GM12865 (cell line): ENCODE results near the gene WDR55.
"Not testable (repeated sequence)": the region's sequence is repeated elsewhere in the genome, so short reads cannot be mapped to it uniquely, and the experiment has no call there.

Experiments
- DNase-seq: peaks from one replicate; pipeline ENCODE4 v3.0.0; 2010; ENCODE audit warnings: low read depth
- H3K4me3 ChIP-seq: 2 replicates; pipeline ENCODE4 v1.5.1; 2011; ENCODE audit warnings: mild to moderate bottlenecking, low read depth, low read length, control low read depth
- CTCF ChIP-seq: IDR thresholded peaks from 2 replicates; pipeline ENCODE4 v1.5.1; 2011; ENCODE audit warnings: low read length, control low read depth, low read depth, inconsistent platforms; ENCODE audit not compliant: insufficient read depth; ENCODE audit errors: missing control alignments

Gene WDR55

GRCh38 chr5:140664030-140664358 lies 710 bp upstream of the WDR55 start:
- no peak for DNase-seq
- no peak for TF ChIP-seq CTCF
- H3K4me3 ChIP-seq: peak overlapping the region; percentile 82

- not testable (repeated sequence) for DNase-seq, H3K4me3 ChIP-seq
Measured at GRCh38 chr5:140671035-140671434, 6.3 kb downstream of the WDR55 start.

- TF ChIP-seq CTCF: no peak
- no peak for DNase-seq
- H3K4me3 ChIP-seq: no peak overlapping the region
Measured at GRCh38 chr5:140671472-140672125, 6.9 kb downstream of the WDR55 start.

GRCh38 chr5:140672455-140673186 lies 7.9 kb downstream of the WDR55 start:
- TF ChIP-seq CTCF: no peak
- DNase-seq: no peak
- H3K4me3 ChIP-seq: no peak overlapping the region

- TF ChIP-seq CTCF: no peak
- DNase-seq: no peak
- no peak within 1 kb of the TSS for H3K4me3 ChIP-seq
Measured at GRCh38 chr5:140673187-140673976, 8.7 kb downstream of the WDR55 start, which contains the start of gene DND1. DND1 (minus strand) TSS chr5:140673576; CDS start chr5:140673542, 34 bp downstream.

- TF ChIP-seq CTCF: no peak
Measured at GRCh38 chr5:140674211-140674610, 9.5 kb downstream of the WDR55 start.

GRCh38 chr5:140674629-140675028 lies 9.9 kb downstream of the WDR55 start:
- TF ChIP-seq CTCF: no peak
- H3K4me3 ChIP-seq: no peak overlapping the region

More at GRCh38 chr5:140674211-140674610, 9.5 kb downstream of the WDR55 start:
- no peak for DNase-seq
- no peak overlapping the region for H3K4me3 ChIP-seq

More at GRCh38 chr5:140674629-140675028, 9.9 kb downstream of the WDR55 start:
- DNase-seq: no peak
